ENCODE data around the gene KLC3. TPM values are rescaled to one million over a fixed set of nuclear protein-coding genes. Genes with fewer than 3 reads are reported as not detected.

KLC3 gene
- total and polyA plus RNA-seq, 2 donors (not counting 1 experiment from before 2014, with no cell fraction given) = 0.09 to 0.17 TPM

GRCh38 chr19:45349430-45349941 lies 8.9 kb downstream of the KLC3 start:
- DNase-seq (ENCODE audit: low read depth in 2 of 2) = no peak
- Histone ChIP-seq H4K20me1 (ENCODE audit: control insufficient read depth, extremely low read depth, insufficient read depth, low read length) (no peaks in the 10 kb centered on the region), H3K4me1 (ENCODE audit: control insufficient read depth, extremely low read depth, insufficient read depth, low read length) (no peaks in the 10 kb centered on the region), H3K9ac (ENCODE audit: insufficient read depth, low read length) (no peak overlapping the region), H2AFZ (ENCODE audit: low read length) (no peak overlapping the region), H3K4me3 (replicated peaks in 1 of 4; ENCODE audit: control extremely low read depth in 1 of 4, insufficient read depth in 1 of 4, low read depth in 3 of 4, low read length in 4 of 4) (no peak overlapping the region), H3K27ac (ENCODE audit: insufficient read depth, low read length) (no peak overlapping the region), H3K4me2 (ENCODE audit: extremely low read depth, insufficient read depth, low read length) (no peak overlapping the region), H3K79me2 (ENCODE audit: control insufficient read depth, insufficient read depth, low read length) (no peaks in the 10 kb centered on the region), H3K27me3 (ENCODE audit: control insufficient read depth, insufficient read depth, low read length) (no peaks in the 10 kb centered on the region), H3K9me3 (ENCODE audit: control insufficient read depth, insufficient read depth, low read depth, low read length) (no peaks in the 10 kb centered on the region), H3K36me3 (ENCODE audit: control insufficient read depth, insufficient read depth, low read length) (peaks cover 20% of the 10 kb centered on the region)
- TF ChIP-seq, protein P1, sequence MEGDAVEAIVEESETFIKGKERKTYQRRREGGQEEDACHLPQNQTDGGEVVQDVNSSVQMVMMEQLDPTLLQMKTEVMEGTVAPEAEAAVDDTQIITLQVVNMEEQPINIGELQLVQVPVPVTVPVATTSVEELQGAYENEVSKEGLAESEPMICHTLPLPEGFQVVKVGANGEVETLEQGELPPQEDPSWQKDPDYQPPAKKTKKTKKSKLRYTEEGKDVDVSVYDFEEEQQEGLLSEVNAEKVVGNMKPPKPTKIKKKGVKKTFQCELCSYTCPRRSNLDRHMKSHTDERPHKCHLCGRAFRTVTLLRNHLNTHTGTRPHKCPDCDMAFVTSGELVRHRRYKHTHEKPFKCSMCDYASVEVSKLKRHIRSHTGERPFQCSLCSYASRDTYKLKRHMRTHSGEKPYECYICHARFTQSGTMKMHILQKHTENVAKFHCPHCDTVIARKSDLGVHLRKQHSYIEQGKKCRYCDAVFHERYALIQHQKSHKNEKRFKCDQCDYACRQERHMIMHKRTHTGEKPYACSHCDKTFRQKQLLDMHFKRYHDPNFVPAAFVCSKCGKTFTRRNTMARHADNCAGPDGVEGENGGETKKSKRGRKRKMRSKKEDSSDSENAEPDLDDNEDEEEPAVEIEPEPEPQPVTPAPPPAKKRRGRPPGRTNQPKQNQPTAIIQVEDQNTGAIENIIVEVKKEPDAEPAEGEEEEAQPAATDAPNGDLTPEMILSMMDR (conservative IDR thresholded peaks at IDR 0.05 in 1 of 2, IDR thresholded peaks at IDR 0.05 in 1 of 2; ENCODE audit: low read depth in 1 of 2, low read length in 2 of 2) = no peak
- TF ChIP-seq EZH2 (IDR thresholded peaks at IDR 0.05; ENCODE audit: low read length, missing control alignments) = no peak

DNA sequence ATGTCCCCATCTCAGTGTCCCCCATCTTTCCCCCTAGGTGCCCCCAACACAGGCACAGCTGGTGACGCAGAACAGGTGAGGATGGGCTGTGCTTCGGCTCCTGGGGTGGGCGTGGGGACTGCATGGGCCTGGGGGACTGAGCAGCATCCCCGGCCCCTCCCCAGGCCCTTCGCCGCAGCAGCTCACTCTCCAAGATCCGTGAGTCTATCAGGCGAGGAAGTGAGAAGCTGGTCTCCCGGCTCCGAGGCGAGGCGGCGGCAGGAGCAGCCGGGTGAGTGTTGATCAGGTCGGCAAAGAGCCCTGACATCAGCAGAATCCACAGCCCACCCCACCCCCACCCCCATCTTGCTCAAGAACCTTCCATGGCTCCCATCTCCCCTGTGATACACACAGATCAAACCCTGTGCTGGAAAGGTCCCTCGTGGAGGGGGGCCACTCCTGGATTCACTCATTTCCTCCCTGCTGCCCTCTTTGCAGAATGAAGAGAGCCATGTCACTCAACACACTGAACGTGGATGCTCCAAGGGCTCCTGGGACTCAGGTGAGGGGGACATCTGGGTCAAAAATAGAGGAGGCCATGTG lies 10.0 kb downstream of the KLC3 start:
- H2AFZ ChIP-seq (ENCODE audit: low read length) = no peak overlapping the region

DNA sequence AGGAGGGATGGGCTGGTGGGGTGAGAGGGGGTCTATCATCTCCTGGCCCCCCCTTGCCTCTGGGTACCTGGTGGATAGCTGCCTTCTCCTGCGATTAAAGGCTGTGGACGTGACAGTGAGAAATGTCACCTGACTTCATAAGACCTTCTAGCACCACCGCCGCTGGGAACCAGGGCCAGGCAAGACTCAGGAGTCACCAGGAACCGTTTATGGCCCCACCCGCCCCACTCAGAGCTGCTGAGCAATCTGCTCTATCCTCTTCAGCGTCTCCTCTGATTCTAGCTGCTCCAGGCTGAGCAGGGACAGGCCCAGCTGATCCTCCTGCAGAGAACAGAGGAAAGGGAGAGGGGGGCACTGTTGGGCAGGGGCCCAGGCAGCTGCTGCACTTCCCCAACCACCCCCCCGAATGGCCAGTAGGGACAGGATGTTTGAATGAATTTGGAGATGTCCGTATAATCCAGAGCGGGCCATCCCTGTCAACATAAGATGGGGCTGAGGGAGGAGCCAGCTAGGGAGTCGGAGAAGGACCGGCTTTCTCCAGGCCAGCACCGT lies 10.9 kb downstream of the KLC3 start:
- no peaks in the 10 kb centered on the region for H4K20me1 ChIP-seq (ENCODE audit: control insufficient read depth, extremely low read depth, insufficient read depth, low read length)
- no peaks in the 10 kb centered on the region for H3K4me1 ChIP-seq (ENCODE audit: control insufficient read depth, extremely low read depth, insufficient read depth, low read length)
- TF ChIP-seq, protein P1 (conservative IDR thresholded peaks at IDR 0.05 in 1 of 2, IDR thresholded peaks at IDR 0.05 in 1 of 2; ENCODE audit: low read depth in 1 of 2, low read length in 2 of 2) = no peak
- TF ChIP-seq EZH2 (IDR thresholded peaks at IDR 0.05; ENCODE audit: low read length, missing control alignments) = no peak

More for the DNA sequence above, 10.0 kb downstream of the KLC3 start:
- Histone ChIP-seq H4K20me1 (ENCODE audit: control insufficient read depth, extremely low read depth, insufficient read depth, low read length) (no peaks in the 10 kb centered on the region), H3K27me3 (ENCODE audit: control insufficient read depth, insufficient read depth, low read length) (no peaks in the 10 kb centered on the region), H3K79me2 (ENCODE audit: control insufficient read depth, insufficient read depth, low read length) (no peaks in the 10 kb centered on the region), H3K4me1 (ENCODE audit: control insufficient read depth, extremely low read depth, insufficient read depth, low read length) (no peaks in the 10 kb centered on the region), H3K4me2 (ENCODE audit: extremely low read depth, insufficient read depth, low read length) (no peak overlapping the region), H3K27ac (ENCODE audit: insufficient read depth, low read length) (no peak overlapping the region), H3K4me3 (replicated peaks in 1 of 4; ENCODE audit: control extremely low read depth in 1 of 4, insufficient read depth in 1 of 4, low read depth in 3 of 4, low read length in 4 of 4) (no peak overlapping the region), H3K9ac (ENCODE audit: insufficient read depth, low read length) (no peak overlapping the region), H3K9me3 (ENCODE audit: control insufficient read depth, insufficient read depth, low read depth, low read length) (no peaks in the 10 kb centered on the region), H3K36me3 (ENCODE audit: control insufficient read depth, insufficient read depth, low read length) (peaks cover 23% of the 10 kb centered on the region)
- no peak for DNase-seq (ENCODE audit: low read depth in 2 of 2)
- no peak for TF ChIP-seq EZH2 (IDR thresholded peaks at IDR 0.05; ENCODE audit: low read length, missing control alignments)
- TF ChIP-seq, protein P1 (conservative IDR thresholded peaks at IDR 0.05 in 1 of 2, IDR thresholded peaks at IDR 0.05 in 1 of 2; ENCODE audit: low read depth in 1 of 2, low read length in 2 of 2) = no peak

More for the DNA sequence above, 10.9 kb downstream of the KLC3 start:
- Histone ChIP-seq H3K36me3 (ENCODE audit: control insufficient read depth, insufficient read depth, low read length) (peaks cover 26% of the 10 kb centered on the region), H3K4me3 (replicated peaks in 1 of 4; ENCODE audit: control extremely low read depth in 1 of 4, insufficient read depth in 1 of 4, low read depth in 3 of 4, low read length in 4 of 4) (no peak overlapping the region), H3K4me2 (ENCODE audit: extremely low read depth, insufficient read depth, low read length) (no peak overlapping the region), H2AFZ (ENCODE audit: low read length) (no peak overlapping the region), H3K27ac (ENCODE audit: insufficient read depth, low read length) (no peak overlapping the region), H3K27me3 (ENCODE audit: control insufficient read depth, insufficient read depth, low read length) (no peaks in the 10 kb centered on the region), H3K9me3 (ENCODE audit: control insufficient read depth, insufficient read depth, low read depth, low read length) (no peaks in the 10 kb centered on the region), H3K79me2 (ENCODE audit: control insufficient read depth, insufficient read depth, low read length) (no peaks in the 10 kb centered on the region), H3K9ac (ENCODE audit: insufficient read depth, low read length) (no peak overlapping the region)
- no peak for DNase-seq (ENCODE audit: low read depth in 2 of 2)
